Esophagus muscularis mucosa (tissue), 3 donors: ENCODE data around the gene IL11RA.

Experiments
- POLR2A ChIP-seq: fragments of 450-650 bp; IDR thresholded peaks from one replicate; pipeline ENCODE4 v1.6.1; 2017; ENCODE audit warnings: antibody characterized with exemption, moderate library complexity, mild to moderate bottlenecking, low read depth
- TF ChIP-seq, protein P1 (sequence below), 3 experiments: fragments of 200-600 bp in 2 of 3; fragments of 450-650 bp in 1 of 3; sonication (generic) in 2 of 3; IDR thresholded peaks; one replicate each; pipeline ENCODE4 v1.5.1; 2017 to 2019; ENCODE audit warnings: antibody characterized with exemption in 3 of 3, mild to moderate bottlenecking in 2 of 3, moderate library complexity in 1 of 3

DNA sequence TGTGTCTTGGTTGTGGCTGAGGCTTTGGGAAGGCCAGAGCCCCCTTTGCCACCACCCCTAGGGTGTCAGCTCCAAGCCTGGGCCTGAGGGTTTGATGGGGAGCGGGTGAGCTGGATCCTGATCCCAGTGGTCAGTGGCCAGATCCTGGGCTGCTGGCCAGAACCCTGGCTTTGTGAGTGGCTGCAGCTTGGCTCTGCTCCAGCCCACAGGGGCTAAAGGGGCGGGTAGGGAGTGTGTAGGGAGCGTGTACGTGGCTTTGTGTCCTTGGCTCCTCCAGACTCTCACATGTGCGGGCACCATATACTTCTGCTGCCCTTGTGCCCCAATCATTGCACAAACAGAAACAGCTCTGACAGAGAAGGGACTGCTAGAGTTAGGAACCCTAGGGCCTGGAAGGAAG lies 1.2 kb upstream of the IL11RA start:
- TF ChIP-seq, protein P1, sequence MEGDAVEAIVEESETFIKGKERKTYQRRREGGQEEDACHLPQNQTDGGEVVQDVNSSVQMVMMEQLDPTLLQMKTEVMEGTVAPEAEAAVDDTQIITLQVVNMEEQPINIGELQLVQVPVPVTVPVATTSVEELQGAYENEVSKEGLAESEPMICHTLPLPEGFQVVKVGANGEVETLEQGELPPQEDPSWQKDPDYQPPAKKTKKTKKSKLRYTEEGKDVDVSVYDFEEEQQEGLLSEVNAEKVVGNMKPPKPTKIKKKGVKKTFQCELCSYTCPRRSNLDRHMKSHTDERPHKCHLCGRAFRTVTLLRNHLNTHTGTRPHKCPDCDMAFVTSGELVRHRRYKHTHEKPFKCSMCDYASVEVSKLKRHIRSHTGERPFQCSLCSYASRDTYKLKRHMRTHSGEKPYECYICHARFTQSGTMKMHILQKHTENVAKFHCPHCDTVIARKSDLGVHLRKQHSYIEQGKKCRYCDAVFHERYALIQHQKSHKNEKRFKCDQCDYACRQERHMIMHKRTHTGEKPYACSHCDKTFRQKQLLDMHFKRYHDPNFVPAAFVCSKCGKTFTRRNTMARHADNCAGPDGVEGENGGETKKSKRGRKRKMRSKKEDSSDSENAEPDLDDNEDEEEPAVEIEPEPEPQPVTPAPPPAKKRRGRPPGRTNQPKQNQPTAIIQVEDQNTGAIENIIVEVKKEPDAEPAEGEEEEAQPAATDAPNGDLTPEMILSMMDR (IDR thresholded peaks at IDR 0.05), result no peak
- no peak for TF ChIP-seq POLR2A
